GM20431 (cell line): ENCODE data around the gene PPARA.

Experiments
- in situ Hi-C: fragments of 300-500 bp; cut with MseI, MboI; formaldehyde crosslinking; loops from one replicate; pipeline ENCODE4 v1.15.0; 2020; ENCODE audit warnings: low sequenced_read_pairs; ENCODE audit not compliant: unreplicated experiment

PPARA gene

GRCh38 chr22:46150034-46150654 lies at the start of gene PPARA:
Gene PPARA, plus strand, starts transcription at chr22:46150526. Its CDS starts 47,858 bp downstream, at chr22:46198384.
- in situ Hi-C loops = no loop called here

GRCh38 chr22:46102159-46102558 lies 48.2 kb upstream of the PPARA start:
- in situ Hi-C loops = loop anchor here (25.0 kb wide), 1 partner anchor 435 kb away; the partner anchor contains the start of gene CELSR1

- in situ Hi-C loops = loop anchor here (25.0 kb wide), 1 partner anchor 435 kb away; the partner anchor contains the start of gene CELSR1
Measured at GRCh38 chr22:46102752-46103151, 47.6 kb upstream of the PPARA start.

GRCh38 chr22:46103181-46103580 lies 47.1 kb upstream of the PPARA start:
- in situ Hi-C loops = loop anchor here (25.0 kb wide), 1 partner anchor 434 kb away; the partner anchor contains the start of gene CELSR1

GRCh38 chr22:46103664-46104063 lies 46.7 kb upstream of the PPARA start:
- in situ Hi-C loops = loop anchor here (25.0 kb wide), 1 partner anchor 434 kb away; the partner anchor contains the start of gene CELSR1

GRCh38 chr22:46104170-46104880 lies 46.0 kb upstream of the PPARA start:
- in situ Hi-C loops = loop anchor here (25.0 kb wide), 1 partner anchor 433 kb away; the partner anchor contains the start of gene CELSR1

GRCh38 chr22:46104881-46105493 lies 45.3 kb upstream of the PPARA start:
- in situ Hi-C loops = loop anchor here (25.0 kb wide), 1 partner anchor 432 kb away; the partner anchor contains the start of gene CELSR1

GRCh38 chr22:46105494-46106278 lies 44.6 kb upstream of the PPARA start:
- in situ Hi-C loops = loop anchor here (25.0 kb wide), 1 partner anchor 432 kb away; the partner anchor contains the start of gene CELSR1

- in situ Hi-C loops = loop anchor here (25.0 kb wide), 1 partner anchor 431 kb away; the partner anchor contains the start of gene CELSR1
Measured at GRCh38 chr22:46106279-46107022, 43.9 kb upstream of the PPARA start.

- in situ Hi-C loops = loop anchor here (25.0 kb wide), 1 partner anchor 430 kb away; the partner anchor contains the start of gene CELSR1
Measured at GRCh38 chr22:46107089-46107664, 43.1 kb upstream of the PPARA start.

GRCh38 chr22:46107753-46108563 lies 42.4 kb upstream of the PPARA start:
- in situ Hi-C loops = loop anchor here (25.0 kb wide), 1 partner anchor 429 kb away; the partner anchor contains the start of gene CELSR1

- in situ Hi-C loops = loop anchor here (25.0 kb wide), 1 partner anchor 428 kb away; the partner anchor contains the start of gene CELSR1
Measured at GRCh38 chr22:46108564-46109473, 41.5 kb upstream of the PPARA start.

- in situ Hi-C loops = loop anchor here (10.0 to 25.0 kb wide), 2 partner anchors 105 to 428 kb away; partner anchors contain the start of gene CELSR1
Measured at GRCh38 chr22:46109474-46110003, 40.8 kb upstream of the PPARA start.

GRCh38 chr22:46110215-46110614 lies 40.1 kb upstream of the PPARA start:
- in situ Hi-C loops = loop anchor here (10.0 to 25.0 kb wide), 2 partner anchors 105 to 427 kb away; partner anchors contain the start of gene CELSR1

- in situ Hi-C loops = loop anchor here (10.0 to 25.0 kb wide), 2 partner anchors 107 to 426 kb away; partner anchors contain the start of gene CELSR1
Measured at GRCh38 chr22:46111645-46112306, 38.5 kb upstream of the PPARA start.

GRCh38 chr22:46112405-46112804 lies 37.9 kb upstream of the PPARA start:
- in situ Hi-C loops = loop anchor here (10.0 to 25.0 kb wide), 2 partner anchors 108 to 425 kb away; partner anchors contain the start of gene CELSR1
